GM19239 (cell line): ENCODE results near the gene FANK1.
"Not testable (repeated sequence)": the region's sequence is repeated elsewhere in the genome, so short reads cannot be mapped to it uniquely, and the experiment has no call there.

ENCODE experiments used
- DNase-seq: peaks from one replicate; pipeline ENCODE4 v3.0.0; 2011; ENCODE audit warnings: low spot score; ENCODE audit not compliant: insufficient read length
- FAIRE-seq: peaks from 2 replicates; lab custom pipeline; 2011; peaks lifted over from hg19 to GRCh38; lab: Jason Lieb, UNC

FANK1 gene

DNA sequence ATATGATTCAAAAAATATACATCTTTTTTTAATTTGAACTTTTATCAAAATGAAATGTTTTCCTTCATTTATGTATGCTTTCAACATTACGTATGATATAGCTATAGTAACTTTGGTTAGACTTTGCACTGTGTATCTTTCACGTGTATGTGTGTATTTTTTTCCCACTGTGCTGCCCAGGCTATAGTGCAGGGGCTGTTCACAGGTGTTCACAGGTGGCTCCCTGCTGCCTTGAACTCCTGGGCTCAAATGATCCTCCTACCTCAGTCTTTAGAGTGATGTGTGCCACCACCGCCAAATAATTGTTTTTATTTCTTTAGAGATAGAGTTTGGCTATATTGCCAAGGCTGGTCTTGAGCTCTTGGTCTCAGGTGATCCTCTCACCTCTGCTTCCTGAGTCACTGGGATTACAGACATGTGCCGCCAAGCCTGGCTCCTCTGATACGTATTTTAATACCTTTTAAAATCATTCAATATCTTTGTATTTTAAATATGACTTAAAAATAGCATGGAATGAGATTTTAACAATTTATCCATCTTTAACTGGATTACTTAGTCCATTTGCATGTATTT lies 29.0 kb downstream of the FANK1 start:
- FAIRE-seq (no peak), DNase-seq (no peak)

DNA sequence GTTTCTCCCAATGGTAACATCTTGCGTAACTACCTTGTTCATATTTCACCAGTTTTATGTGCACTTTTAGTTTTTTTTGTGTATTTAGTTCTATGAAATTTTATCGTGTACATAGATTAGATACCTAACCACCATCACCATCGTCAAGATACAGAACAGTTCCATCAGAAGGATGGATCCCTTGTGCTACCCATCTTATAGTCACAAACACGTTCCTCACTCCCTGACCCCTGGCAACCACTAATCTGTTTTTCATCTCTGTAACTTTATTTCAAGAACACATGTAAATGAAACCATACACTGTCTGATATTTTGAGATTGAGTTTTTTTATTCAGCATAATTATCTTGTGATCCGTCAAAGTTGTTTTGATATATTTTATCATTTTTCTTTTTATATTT lies 29.9 kb downstream of the FANK1 start:
- no peak for FAIRE-seq
- DNase-seq = no peak

DNA sequence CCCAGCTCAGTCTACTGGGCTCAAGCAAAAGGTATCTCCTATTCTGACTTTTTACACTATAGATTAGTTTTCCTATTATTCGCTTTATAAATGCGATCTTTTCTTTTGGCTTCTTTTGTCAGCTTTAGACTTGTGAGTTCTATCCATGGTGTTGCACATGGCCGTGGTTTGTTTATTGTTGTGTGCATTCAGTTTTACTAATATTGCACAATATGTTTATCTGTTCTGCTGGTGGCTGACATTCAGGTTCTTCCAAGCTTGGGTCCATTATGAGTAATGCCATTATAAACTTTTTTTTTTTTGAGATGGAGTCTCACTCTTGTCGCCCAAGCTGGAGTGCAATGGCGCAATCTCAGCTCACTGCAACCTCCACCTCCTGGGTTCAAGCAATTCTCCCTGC lies 30.9 kb downstream of the FANK1 start:
- not testable (repeated sequence) for FAIRE-seq, DNase-seq

DNA sequence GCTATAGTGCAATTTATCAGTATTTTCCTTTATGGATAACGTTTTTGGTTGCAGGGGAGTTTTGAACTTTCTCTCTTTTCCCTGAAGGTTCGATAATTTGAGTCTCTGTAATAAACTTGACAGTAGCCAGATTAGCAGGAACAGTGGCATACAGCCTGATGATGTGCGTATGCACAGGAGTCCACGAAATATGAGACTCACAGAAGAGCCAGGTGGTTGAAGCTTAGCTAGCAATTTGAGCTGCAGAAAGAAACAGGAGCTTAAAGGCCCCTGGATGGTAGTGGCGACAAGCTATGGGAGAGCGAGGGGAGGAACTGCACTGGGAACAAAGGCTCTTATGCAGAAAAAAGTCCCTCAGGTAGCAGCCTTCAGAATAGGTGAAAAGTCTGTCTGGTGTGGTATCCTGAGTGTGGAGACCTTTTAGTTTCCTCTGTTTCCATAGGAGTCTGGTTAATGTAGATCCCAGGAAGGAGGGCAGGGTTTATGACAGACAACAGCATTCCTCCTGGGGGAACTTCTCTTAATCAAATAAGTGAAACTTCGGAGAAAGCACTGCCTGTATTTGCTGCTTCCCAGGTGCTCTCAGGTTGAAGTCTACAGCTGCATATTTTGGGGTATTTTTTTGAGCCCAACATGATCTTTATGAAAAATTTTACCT lies 32.7 kb downstream of the FANK1 start:
- DNase-seq (no peak), FAIRE-seq (no peak)

DNA sequence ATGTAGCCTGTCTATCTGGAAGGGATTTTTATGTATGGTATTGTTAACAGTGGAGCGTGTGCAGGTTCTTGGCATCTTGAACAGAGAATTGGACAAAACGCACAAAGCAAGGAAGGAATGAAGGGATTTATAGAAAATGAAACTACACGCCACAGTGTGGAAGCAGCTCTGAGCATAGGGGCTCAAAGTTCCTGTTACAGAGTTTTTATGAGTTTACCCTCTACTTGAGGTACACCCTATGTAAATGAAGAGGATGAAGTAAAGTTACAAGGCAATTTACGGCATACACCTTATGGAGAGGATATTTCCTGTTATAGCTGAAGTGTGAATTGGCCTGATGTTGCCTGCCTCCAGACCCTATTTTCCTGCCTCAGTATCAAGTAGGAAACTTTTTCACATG lies 33.3 kb downstream of the FANK1 start:
- no peak for FAIRE-seq

DNA sequence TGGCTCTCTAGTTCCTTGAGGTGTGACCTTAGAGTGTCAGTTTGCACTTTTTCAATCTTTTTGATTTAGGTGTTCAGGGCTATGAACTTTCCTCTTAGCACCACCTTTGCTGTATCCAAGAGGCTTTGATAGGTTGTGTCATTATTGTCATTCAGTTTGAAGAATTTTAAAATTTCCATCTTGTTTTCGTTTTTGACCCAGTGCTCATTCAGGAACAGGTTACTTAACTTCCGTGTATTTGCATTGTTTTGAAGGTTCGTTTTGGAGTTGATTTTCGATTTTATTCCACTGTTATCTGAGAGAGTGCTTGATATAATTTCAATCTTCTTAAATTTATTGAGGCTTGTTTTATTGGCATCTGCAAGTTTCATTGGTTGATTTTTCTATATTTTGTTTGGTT lies 37.3 kb downstream of the FANK1 start:
- no peak for FAIRE-seq

More for the DNA sequence above, 33.3 kb downstream of the FANK1 start:
- no peak for DNase-seq

DNA sequence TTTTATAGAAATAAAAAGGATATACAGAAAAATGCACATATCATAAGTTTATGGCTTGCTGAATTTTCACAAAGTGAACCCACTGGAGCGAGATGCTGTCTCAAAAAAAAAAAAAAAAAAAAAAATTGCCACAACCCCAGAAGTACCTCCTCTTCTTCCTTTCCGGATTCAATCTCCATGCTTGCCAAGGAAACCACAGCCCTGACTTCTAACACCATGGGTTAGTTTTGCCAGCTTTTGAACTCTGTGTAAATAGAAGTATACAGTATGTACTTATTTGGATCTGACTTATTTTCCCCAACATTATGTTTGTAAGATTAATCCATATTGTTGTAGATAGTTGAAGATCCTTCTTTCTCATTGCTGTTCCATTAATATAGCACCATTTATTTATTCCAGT lies 40.0 kb downstream of the FANK1 start:
- DNase-seq = no peak
- FAIRE-seq = no peak

More for the DNA sequence above, 37.3 kb downstream of the FANK1 start:
- DNase-seq = no peak

DNA sequence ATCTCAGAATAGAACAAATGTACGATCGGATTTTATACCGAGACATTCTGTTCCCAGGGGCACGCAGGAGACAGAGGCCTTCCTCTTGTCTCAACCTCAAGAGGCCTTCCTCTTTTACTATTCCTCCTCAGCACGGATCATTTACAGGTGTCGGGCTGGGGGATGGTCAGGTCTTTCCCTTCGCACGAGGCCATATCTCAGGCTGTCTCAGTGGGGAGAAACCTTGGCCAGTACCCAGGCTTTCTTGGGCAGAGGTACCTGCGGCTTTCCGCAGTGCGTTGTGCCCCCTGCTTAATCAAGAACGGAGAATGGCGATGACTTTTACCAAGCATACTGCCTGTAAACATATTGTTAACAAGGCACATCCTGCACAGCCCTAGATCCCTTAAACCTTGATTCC lies 44.2 kb downstream of the FANK1 start:
- no peak for FAIRE-seq
- no peak for DNase-seq

DNA sequence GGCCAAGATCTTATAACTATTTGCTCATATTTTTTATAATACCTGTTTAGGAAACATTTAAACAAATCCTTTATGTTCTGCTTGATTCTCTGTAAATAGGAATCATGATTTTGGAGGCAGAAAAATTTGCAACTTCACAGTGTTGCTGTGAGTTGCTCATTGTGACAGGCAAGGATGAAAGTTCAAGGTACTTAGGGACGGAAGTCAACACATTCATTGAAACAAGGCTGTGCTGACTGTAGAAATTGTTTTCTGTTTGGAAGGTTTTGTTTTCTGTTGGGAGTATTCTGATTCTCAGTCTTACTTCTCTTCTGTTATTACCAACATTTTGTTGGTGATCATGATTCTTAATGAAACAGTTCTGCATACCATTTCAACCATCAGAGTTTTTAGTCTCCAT lies 54.9 kb downstream of the FANK1 start:
- no peak for FAIRE-seq

DNA sequence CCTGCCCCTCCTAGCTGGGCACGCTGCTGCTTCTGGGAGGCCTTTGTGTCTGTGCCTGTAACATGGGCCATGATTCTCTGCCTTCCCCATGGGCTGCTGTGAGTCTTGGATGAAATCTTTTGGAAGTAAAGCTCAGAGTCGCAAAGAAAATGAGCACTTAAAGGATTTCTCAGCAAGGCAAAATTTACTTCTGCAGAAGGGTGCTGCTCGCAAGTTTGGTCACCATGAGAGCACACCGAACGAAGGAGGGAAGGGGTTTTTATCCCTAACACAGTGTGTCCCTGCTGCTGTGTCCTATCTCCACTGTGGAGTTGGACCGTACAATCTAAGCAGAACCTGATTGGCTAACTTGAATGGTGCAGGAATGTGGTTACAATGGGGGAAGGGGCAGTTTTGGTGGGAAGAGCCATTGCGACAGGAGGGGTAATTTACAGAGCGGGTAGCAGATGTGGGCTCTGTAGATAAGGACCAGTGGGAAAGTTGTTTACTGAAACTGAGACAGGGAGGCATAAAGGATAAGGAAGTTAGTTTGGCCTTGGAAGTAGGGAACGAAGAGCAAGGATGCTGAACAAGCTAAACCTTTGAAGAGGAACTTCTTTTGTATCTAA lies 57.5 kb downstream of the FANK1 start:
- FAIRE-seq (no peak), DNase-seq (no peak)

More for the DNA sequence above, 54.9 kb downstream of the FANK1 start:
- no peak for DNase-seq

DNA sequence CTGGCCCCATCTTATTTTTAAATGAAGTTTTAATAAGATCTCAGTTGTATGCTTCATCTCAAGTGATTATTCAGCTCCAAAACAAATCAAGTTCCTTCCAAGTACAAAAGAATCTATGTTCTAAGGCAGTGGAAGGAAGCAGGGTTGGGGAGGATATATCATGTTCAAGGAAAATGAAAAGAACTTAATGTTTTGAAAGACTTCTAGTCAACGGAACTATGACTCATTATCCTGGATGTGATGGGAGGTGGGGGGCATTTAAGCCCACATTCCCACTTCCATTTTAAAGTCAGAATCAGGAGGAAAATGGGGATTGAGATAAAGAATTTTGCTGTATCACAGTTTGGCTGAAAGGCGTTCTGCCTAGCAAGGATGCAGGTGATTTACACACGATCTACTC lies 59.4 kb downstream of the FANK1 start:
- no peak for FAIRE-seq
- DNase-seq = no peak

DNA sequence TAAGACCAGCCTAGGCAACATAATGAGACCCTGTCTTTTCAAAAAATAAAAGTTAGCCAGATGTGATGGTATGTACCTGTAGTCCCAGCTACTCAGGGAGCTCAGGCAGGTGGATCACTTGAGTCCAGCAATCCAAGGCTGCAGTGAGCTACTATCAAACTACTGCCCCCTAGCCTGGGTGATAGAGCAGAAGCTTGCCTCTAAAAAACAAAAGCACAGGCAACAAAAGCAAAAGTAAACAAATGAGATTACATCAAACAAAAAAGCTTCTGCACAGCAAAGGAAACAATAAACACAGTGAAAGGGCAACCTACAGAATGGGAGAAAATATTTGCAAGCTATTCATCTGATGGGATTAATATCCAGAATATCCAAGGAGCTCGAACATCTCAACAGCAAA lies 65.4 kb downstream of the FANK1 start:
- DNase-seq (no peak), FAIRE-seq (no peak)

DNA sequence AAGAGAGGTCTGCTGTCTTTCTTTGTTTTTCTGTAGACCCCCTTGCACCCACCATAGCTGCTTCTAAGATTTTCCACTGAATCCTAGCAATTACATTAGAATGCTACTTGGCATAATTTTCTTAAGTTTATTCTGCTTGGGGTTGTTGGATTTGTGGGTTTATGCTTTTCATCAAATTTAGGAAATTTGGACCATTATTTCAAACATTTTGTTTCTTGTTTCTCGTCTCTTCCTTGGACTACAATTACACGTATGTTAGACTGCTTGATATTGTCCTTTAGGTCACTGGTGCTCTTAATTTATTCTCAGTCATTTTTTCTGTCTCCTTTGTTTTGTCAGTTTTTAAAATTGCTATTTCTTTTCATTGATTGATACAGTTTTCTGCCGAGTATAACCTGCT lies 65.8 kb downstream of the FANK1 start:
- DNase-seq = no peak
- no peak for FAIRE-seq

DNA sequence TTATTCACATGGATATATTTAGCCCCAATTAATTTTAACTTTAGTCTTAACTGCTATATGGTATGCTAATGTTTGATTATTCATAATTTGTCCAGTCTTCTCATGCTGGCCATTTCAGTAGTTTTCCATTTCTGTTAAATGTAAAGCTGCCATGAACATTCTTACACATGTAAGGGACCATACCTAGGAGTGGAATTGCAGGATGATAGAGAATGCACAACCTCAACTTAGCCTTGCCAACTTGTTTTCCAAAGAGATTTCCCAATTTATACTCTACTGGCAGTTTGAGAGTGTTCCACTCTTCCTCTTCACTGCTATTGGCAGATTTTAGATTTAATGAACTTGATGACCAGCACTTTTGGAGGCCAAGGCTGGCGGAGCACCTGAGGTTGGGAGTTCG lies 68.2 kb downstream of the FANK1 start:
- DNase-seq (no peak), FAIRE-seq (no peak)

DNA sequence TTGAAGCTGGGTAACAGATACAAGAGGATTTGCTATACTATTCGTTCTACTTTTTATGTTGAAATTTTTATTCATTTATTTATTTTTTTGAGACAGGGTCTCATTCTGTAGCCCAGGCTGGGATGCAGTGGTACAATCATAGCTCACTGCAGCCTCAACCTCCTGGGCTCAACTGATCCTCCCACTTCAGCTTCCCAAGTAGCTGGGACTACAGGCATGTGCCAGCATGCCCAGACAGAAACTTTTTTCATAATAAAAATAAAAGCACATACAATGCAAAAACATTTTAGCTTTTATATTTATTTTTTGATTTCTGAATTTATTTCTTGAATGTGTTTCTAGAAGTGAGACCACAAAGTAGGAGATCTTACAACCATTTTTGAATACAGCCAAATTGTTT lies 71.2 kb downstream of the FANK1 start:
- FAIRE-seq (no peak), DNase-seq (no peak)

DNA sequence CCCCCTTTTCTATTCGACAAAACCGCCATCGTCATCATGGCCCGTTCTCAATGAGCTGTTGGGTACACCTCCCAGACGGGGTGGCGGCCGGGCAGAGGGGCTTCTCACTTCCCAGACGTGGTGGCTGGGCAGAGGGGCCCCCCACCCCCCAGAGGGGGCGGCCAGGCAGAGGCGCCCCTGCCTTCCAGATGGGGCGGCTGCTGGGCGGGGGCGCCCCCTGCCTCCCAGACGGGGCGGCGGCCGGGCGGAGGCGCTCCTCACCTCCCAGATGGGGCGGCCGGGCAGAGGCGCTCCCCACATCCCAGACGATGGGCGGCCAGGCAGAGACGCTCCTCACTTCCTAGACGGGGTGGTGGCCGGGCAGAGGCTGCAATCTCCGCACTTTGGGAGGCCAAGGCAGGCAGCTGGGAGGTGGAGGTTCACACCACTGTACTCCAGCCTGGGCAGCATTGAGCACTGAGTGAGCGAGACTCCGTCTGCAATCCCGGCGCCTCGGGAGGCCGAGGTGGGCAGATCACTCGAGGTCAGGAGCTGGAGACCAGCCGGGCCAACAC lies 73.8 kb downstream of the FANK1 start:
- not testable (repeated sequence) for DNase-seq, FAIRE-seq

DNA sequence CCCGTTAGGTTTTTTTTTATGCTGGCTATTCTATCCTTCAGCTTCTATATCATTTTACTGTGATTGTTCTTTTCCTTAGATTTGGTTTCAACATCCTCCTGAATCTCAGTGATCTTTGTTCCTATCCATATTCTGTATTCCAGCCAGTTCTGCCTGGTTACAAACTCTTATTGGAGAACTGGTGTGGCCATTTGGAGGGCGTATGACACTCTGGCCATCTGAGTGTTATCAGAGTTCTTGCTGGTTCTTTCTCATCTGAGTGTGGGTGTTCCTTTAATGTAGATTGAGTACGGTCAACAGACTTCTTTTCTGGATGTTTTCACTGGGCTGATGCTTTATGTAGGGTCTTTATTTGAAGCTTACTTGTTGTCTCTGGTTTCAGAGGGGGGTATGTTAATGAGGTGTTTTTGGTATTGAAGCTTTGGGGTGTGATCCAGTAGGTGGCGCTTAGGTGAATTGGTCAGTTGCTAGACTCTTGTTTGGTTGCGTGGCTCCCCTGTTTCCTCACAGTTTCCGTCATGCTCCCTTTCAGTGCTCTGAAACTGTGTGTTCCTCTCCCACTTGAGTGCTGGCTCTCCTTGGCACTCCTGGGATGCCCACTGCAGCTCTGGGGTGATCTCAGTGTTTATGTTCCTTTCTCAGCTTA lies 80.7 kb downstream of the FANK1 start:
- DNase-seq = no peak
- no peak for FAIRE-seq

DNA sequence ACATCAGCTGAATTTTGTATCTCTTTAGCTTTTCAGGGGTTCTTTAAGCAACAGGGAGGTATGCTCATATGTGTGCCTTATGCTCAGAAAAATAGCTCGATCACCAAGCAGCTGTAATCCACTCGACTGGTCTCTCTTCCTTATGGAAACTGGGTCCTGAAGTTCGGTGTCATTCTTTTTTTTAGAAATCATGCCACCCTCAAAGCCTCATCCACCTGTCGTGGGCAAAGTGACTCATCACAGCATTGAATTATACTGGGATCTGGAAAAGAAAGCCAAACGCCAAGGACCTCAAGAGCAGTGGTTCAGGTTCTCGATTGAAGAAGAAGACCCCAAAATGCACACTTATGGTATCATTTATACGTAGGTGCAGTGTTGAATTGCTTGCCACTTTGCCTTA lies 83.6 kb downstream of the FANK1 start:
- FAIRE-seq (no peak), DNase-seq (no peak)

DNA sequence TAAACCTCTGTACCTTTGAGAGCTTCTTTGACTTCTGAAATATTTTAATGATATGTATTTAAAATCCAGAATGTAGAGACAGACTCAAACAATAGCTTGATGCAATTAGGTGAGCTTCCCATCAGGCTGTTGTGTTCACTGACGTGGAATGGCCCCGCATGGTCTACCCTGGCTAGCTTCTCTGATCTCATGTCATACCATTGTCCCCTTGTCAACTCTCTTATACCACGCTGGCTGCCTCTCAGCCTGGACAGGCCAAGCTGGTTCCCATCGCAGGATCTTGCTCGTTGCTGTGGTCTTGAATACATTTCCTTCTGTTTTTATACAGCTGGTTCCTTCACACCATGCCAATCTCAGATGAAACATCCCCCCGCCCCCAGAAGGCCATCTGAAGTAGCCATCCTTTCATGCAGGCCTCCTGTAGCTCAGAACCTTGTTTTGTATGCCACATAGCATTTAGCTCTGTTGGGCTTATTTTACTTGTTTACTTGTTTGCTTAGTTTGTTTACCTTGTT lies 84.2 kb downstream of the FANK1 start:
- no peak for FAIRE-seq

DNA sequence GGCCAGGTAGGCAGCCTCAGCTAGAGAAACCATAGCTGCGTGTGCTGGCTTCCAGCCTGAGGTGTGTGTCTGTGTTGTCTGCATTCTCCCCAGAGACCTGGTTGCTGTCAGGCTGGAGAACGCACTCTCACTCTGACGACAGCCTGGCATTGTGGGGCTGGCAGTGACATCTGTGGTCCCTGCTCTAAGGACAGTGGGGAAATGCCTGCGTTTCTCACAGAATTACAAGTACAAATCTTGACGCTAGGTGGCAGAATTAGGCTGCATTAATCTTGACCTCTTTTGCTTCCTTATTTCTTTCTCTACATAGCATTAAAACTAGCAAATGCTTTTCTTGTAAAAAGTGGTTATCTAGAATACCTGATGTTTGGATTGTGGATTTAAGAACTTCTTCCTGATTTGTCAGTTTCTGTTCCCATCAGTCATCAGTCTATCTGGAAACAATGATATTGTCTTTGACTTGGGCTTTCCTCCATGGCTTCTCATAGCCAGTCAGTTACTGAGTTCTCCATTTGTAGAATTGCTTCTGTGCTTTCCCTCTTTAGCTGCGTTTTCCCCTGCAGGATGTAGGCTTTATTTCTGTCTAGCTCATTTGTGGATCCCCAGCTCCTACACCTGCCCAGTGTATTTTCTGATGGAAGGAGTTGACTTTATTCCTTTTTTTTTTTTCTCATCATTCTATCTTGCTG lies 86.0 kb downstream of the FANK1 start:
- peak; percentile 70 for FAIRE-seq
- DNase-seq = peak; percentile 40

More for the DNA sequence above, 84.2 kb downstream of the FANK1 start:
- DNase-seq = no peak
